ENCODE results near the gene SLC39A1.

DNA sequence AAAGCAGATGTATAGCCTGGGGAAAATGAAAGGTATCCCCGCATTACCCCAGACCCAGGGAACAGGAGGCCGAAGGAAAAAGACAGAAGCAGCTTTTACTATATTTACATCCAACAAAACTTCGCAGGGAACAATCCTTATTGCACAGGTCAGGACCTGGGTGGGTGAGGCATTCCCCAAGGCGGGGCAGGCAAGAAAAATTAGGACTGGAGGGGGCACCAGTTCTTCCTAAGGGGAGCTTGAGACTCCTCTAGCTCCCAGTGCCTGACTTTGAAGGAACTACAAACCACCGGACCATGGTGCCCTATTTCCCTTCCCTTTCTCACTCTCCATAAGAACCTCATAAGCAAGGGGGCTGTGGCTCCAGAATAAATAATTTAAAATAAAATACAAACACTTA, 33.9 kb downstream of the SLC39A1 start:
- TF ChIP-seq, protein P1, sequence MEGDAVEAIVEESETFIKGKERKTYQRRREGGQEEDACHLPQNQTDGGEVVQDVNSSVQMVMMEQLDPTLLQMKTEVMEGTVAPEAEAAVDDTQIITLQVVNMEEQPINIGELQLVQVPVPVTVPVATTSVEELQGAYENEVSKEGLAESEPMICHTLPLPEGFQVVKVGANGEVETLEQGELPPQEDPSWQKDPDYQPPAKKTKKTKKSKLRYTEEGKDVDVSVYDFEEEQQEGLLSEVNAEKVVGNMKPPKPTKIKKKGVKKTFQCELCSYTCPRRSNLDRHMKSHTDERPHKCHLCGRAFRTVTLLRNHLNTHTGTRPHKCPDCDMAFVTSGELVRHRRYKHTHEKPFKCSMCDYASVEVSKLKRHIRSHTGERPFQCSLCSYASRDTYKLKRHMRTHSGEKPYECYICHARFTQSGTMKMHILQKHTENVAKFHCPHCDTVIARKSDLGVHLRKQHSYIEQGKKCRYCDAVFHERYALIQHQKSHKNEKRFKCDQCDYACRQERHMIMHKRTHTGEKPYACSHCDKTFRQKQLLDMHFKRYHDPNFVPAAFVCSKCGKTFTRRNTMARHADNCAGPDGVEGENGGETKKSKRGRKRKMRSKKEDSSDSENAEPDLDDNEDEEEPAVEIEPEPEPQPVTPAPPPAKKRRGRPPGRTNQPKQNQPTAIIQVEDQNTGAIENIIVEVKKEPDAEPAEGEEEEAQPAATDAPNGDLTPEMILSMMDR (IDR thresholded peaks at IDR 0.05) = no peak
- TF ChIP-seq POLR2A (IDR thresholded peaks at IDR 0.05) (no peak), EP300 (IDR thresholded peaks at IDR 0.05) (no peak)

All from tibial nerve (tissue), 4 donors.